MCF 10A (cell line): ENCODE results near the gene MRM3. TPM values are rescaled to one million over a fixed set of nuclear protein-coding genes. Genes with fewer than 3 reads are reported as not detected.
"Not testable (repeated sequence)": the region's sequence is repeated elsewhere in the genome, so short reads cannot be mapped to it uniquely, and the experiment has no call there.

Experiments used
- BruUV-seq: library from RNA; stranded (reverse); fragments of 400-500 nt; replicated peaks from 2 replicates; lab custom pipeline; 2021; lab: Mats Ljungman, UMichigan
- CTCF ChIA-PET: fragments of 300-600 bp; sonication (Branson Sonifier 250); formaldehyde crosslinking; extraction: SDS; loops from one replicate; lab custom pipeline; 2021; ENCODE audit warnings: antibody characterized with exemption, inconsistent platforms; lab: Yijun Ruan, JAX
- POLR2A ChIA-PET: fragments of 300-600, 350-650 bp; sonication (Branson Sonifier 250); formaldehyde crosslinking; extraction: SDS; loops from one replicate; lab custom pipeline; 2020; ENCODE audit warnings: antibody characterized with exemption, inconsistent platforms; lab: Yijun Ruan, JAX
- DNase-seq: peaks from one replicate; pipeline ENCODE4 v3.0.0-alpha.2; 2018; ENCODE audit not compliant: unreplicated experiment
- H3K27ac Mint-ChIP-seq: one replicate; pipeline ENCODE4 v1.8.0; 2022; ENCODE audit warnings: mild to moderate bottlenecking, low read depth, mixed read lengths; ENCODE audit not compliant: unreplicated experiment
- H3K27me3 Mint-ChIP-seq: one replicate; pipeline ENCODE4 v1.8.0; 2022; ENCODE audit warnings: mixed read lengths; ENCODE audit not compliant: insufficient read depth, unreplicated experiment
- H3K36me3 Mint-ChIP-seq: one replicate; pipeline ENCODE4 v1.8.0; 2022; ENCODE audit warnings: mild to moderate bottlenecking, moderate library complexity, mixed read lengths; ENCODE audit not compliant: insufficient read depth, unreplicated experiment
- H3K4me1 Mint-ChIP-seq: one replicate; pipeline ENCODE4 v1.8.0; 2022; ENCODE audit warnings: mixed read lengths; ENCODE audit not compliant: insufficient read depth, unreplicated experiment
- H3K4me3 Mint-ChIP-seq: one replicate; pipeline ENCODE4 v1.8.0; 2022; ENCODE audit warnings: mild to moderate bottlenecking, moderate library complexity, mixed read lengths; ENCODE audit not compliant: unreplicated experiment
- H3K9me3 Mint-ChIP-seq: one replicate; pipeline ENCODE4 v1.8.0; 2022; ENCODE audit warnings: mixed read lengths; ENCODE audit not compliant: unreplicated experiment
- CTCF ChIP-seq: fragments of 200-600 bp; IDR thresholded peaks from one replicate; pipeline ENCODE4 v1.8.0; 2022; ENCODE audit warnings: antibody characterized with exemption, mild to moderate bottlenecking; ENCODE audit not compliant: unreplicated experiment
- intact Hi-C: fragments of 100-400 bp; cut with micrococcal nuclease; formaldehyde crosslinking; loops from 2 replicates; pipeline ENCODE4 v1.14.1; 2022
- total RNA-seq: library from RNA; stranded (reverse); gene quantifications from 2 replicates; pipeline ENCODE4 v1.2.3, GENCODE V29; 2022

MRM3 gene
- total RNA-seq, 1 experiment from 2014 or later = 25.1 TPM

GRCh38 chr17:828761-829160, 46.6 kb downstream of the MRM3 start:
- Mint-ChIP-seq H3K4me3 (no peak overlapping the region), H3K4me1 (no peaks in the 10 kb centered on the region), H3K27ac (no peak overlapping the region), H3K9me3 (no peaks in the 10 kb centered on the region), H3K36me3 (peaks cover 10% of the 10 kb centered on the region), H3K27me3 (no peaks in the 10 kb centered on the region)
- DNase-seq = no peak
- CTCF ChIA-PET = interaction anchor here (0.5 kb wide), 1 partner anchor 147 kb away, joined by 3 read pairs; no protein-coding TSS in a partner anchor
- no peak for TF ChIP-seq CTCF
- intact Hi-C loops = no loop called here
- BruUV-seq = no TSS peak
- POLR2A ChIA-PET = no interaction called here

- H3K27me3 Mint-ChIP-seq, POLR2A ChIA-PET, H3K9me3 Mint-ChIP-seq, H3K36me3 Mint-ChIP-seq, H3K4me3 Mint-ChIP-seq, intact Hi-C loops, CTCF ChIA-PET, DNase-seq, H3K4me1 Mint-ChIP-seq, H3K27ac Mint-ChIP-seq, BruUV-seq: not testable (repeated sequence)
These were observed 47.5 kb downstream of the MRM3 start for GRCh38 chr17:829614-830013.

GRCh38 chr17:830381-830780, 48.2 kb downstream of the MRM3 start:
- Mint-ChIP-seq H3K36me3 (peaks cover 4% of the 10 kb centered on the region), H3K27ac (no peak overlapping the region), H3K4me1 (no peaks in the 10 kb centered on the region), H3K9me3 (no peaks in the 10 kb centered on the region), H3K4me3 (no peak overlapping the region), H3K27me3 (no peaks in the 10 kb centered on the region)
- ChIA-PET POLR2A (no interaction called here), CTCF (no interaction called here)
- no TSS peak for BruUV-seq
- DNase-seq = no peak
- TF ChIP-seq CTCF = no peak
- intact Hi-C loops = no loop called here

GRCh38 chr17:830950-831349, 48.8 kb downstream of the MRM3 start:
- ChIA-PET CTCF (no interaction called here), POLR2A (no interaction called here)
- TF ChIP-seq CTCF = no peak
- no TSS peak for BruUV-seq
- Mint-ChIP-seq H3K36me3 (peaks cover 4% of the 10 kb centered on the region), H3K4me1 (no peaks in the 10 kb centered on the region), H3K9me3 (no peaks in the 10 kb centered on the region), H3K4me3 (no peak overlapping the region), H3K27me3 (no peaks in the 10 kb centered on the region), H3K27ac (no peak overlapping the region)
- intact Hi-C loops = no loop called here
- no peak for DNase-seq

GRCh38 chr17:834136-834535, 52.0 kb downstream of the MRM3 start:
- Mint-ChIP-seq H3K9me3 (no peaks in the 10 kb centered on the region), H3K4me3 (no peak overlapping the region), H3K36me3 (peaks cover 9% of the 10 kb centered on the region), H3K27me3 (no peaks in the 10 kb centered on the region), H3K4me1 (no peaks in the 10 kb centered on the region), H3K27ac (no peak overlapping the region)
- POLR2A ChIA-PET = no interaction called here
- TF ChIP-seq CTCF = no peak
- no peak for DNase-seq
- BruUV-seq = no TSS peak
- intact Hi-C loops = no loop called here
- CTCF ChIA-PET = no interaction called here
